HepG2 (cell line): Measurements from ENCODE around the gene SLC41A1. TPM values are rescaled to one million over a fixed set of nuclear protein-coding genes. Genes with fewer than 3 reads are reported as not detected.

Experiments used
- ATAC-seq: fragments of 200-7000 bp; cut with Tn5 transposase; 3 replicates; pipeline ENCODE4 v1.9.1; 2020; ENCODE audit warnings: mild to moderate bottlenecking, moderate library complexity
- BruUV-seq: library from RNA; stranded (reverse); fragments of 400-500 nt; replicated peaks from 2 replicates; lab custom pipeline; 2021; lab: Mats Ljungman, UMichigan
- CTCF ChIA-PET: fragments of 300-600 bp; formaldehyde crosslinking; extraction: SDS; loops from one replicate; lab custom pipeline; 2021; ENCODE audit warnings: low total read pairs, inconsistent platforms, low intra/inter-chr PET ratio; lab: Yijun Ruan, JAX
- POLR2A ChIA-PET: fragments of 350-600 bp; sonication (Branson Sonifier 250); formaldehyde crosslinking; loops from one replicate; lab custom pipeline; 2020; ENCODE audit warnings: antibody characterized with exemption, inconsistent platforms; lab: Yijun Ruan, JAX
- DNase-seq: peaks from one replicate; pipeline ENCODE4 v3.0.0-alpha.2; 2015; ENCODE audit warnings: low spot score
- FAIRE-seq: peaks from 3 replicates; lab custom pipeline; 2011; peaks lifted over from hg19 to GRCh38; lab: Jason Lieb, UNC
- H2AFZ ChIP-seq: one replicate; pipeline ENCODE4 v1.6.1; 2011; ENCODE audit warnings: low read length, inconsistent platforms
- H3K27ac ChIP-seq: fragments of 300-600 bp; 3 replicates; pipeline ENCODE4 v1.8.0; 2011; ENCODE audit warnings: mixed run types, mild to moderate bottlenecking, mixed read lengths, low read length, inconsistent platforms; ENCODE audit not compliant: insufficient read depth; ENCODE audit errors: extremely low read length
- H3K27me3 ChIP-seq, 2 experiments: fragments of 200-600 bp in 1 of 2; 2 replicates in 1 of 2; 3 replicates in 1 of 2; pipeline versions ENCODE4 v1.6.0 to v1.8.0; 2011; ENCODE audit warnings: low read length in 2 of 2, mild to moderate bottlenecking in 2 of 2, moderate library complexity in 2 of 2, inconsistent platforms in 1 of 2; ENCODE audit not compliant: insufficient read depth in 2 of 2, control insufficient read depth in 1 of 2
- H3K36me3 ChIP-seq, 2 experiments: fragments of 200-600 bp in 1 of 2; replicated peaks in 1 of 2; 2 replicates in 1 of 2; 3 replicates in 1 of 2; pipeline versions ENCODE4 v1.5.1 to v1.8.0; 2011; ENCODE audit warnings: low read length in 2 of 2, inconsistent platforms in 1 of 2; ENCODE audit not compliant: insufficient read depth in 2 of 2, control insufficient read depth in 1 of 2
- H3K4me1 ChIP-seq: 2 replicates; pipeline ENCODE4 v1.5.1; 2012; ENCODE audit warnings: low read length, inconsistent platforms; ENCODE audit not compliant: insufficient read depth
- H3K4me2 ChIP-seq: 2 replicates; pipeline ENCODE4 v1.6.0; 2011; ENCODE audit warnings: low read depth, low read length, inconsistent platforms
- H3K4me3 ChIP-seq, 3 experiments: fragments of 200-600 bp in 1 of 3; sonication (generic), shearing (Covaris generic) in 1 of 3; replicated peaks in 1 of 3; 2 replicates each; pipeline ENCODE4 v1.5.1; 2011 to 2016; ENCODE audit warnings: low read length in 3 of 3, inconsistent platforms in 2 of 3, low read depth in 2 of 3, mild to moderate bottlenecking in 2 of 3, control low read depth in 1 of 3, mixed read lengths in 1 of 3; ENCODE audit not compliant: insufficient read depth in 1 of 3
- H3K79me2 ChIP-seq: one replicate; pipeline ENCODE4 v1.6.1; 2011; ENCODE audit warnings: low read length, inconsistent platforms; ENCODE audit not compliant: insufficient read depth
- H3K9ac ChIP-seq: 2 replicates; pipeline ENCODE4 v1.6.0; 2011; ENCODE audit warnings: mild to moderate bottlenecking, low read depth, low read length, inconsistent platforms; ENCODE audit not compliant: insufficient read depth
- H3K9me3 ChIP-seq: 2 replicates; pipeline ENCODE4 v1.5.1; 2012; ENCODE audit warnings: mild to moderate bottlenecking, low read length
- H4K20me1 ChIP-seq: 2 replicates; pipeline ENCODE4 v1.6.0; 2011; ENCODE audit warnings: inconsistent platforms, mild to moderate bottlenecking, low read length, moderate library complexity; ENCODE audit not compliant: insufficient read depth
- HES4 ChIP-seq: sonication (generic); formaldehyde crosslinking; IDR thresholded peaks from 2 replicates; pipeline ENCODE4 v1.9.0; 2021; ENCODE audit warnings: mild to moderate bottlenecking, missing genetic modification reagents, borderline replicate concordance
- HNRNPUL1 ChIP-seq: fragments of 200-400 bp; formaldehyde crosslinking; IDR thresholded peaks from 2 replicates; pipeline ENCODE4 v1.6.1; 2017; ENCODE audit warnings: low read depth, mild to moderate bottlenecking, low read length, moderate library complexity
- IKZF1 ChIP-seq: fragments of 450-650 bp; IDR thresholded peaks from 2 replicates; pipeline ENCODE4 v1.7.1; 2016
- KDM3A ChIP-seq: IDR thresholded peaks from 2 replicates; pipeline ENCODE4 v1.6.1; 2018; ENCODE audit warnings: low read depth, missing compliant biosample characterization
- KLF16 ChIP-seq, 2 experiments: sonication (generic) in 1 of 2; formaldehyde crosslinking in 1 of 2; IDR thresholded peaks; 2 replicates each; pipeline versions ENCODE4 v1.6.1 to v1.8.0; 2016 to 2023; ENCODE audit warnings: missing genetic modification reagents in 2 of 2, missing compliant biosample characterization in 1 of 2
- MAF1 ChIP-seq: sonication (generic); formaldehyde crosslinking; IDR thresholded peaks from 2 replicates; pipeline ENCODE4 v1.5.0; 2020; ENCODE audit warnings: missing genetic modification reagents, borderline replicate concordance
- NFRKB ChIP-seq: fragments of 450-650 bp; IDR thresholded peaks from 2 replicates; pipeline ENCODE4 v1.6.1; 2017
- SALL1 ChIP-seq: sonication (generic); formaldehyde crosslinking; IDR thresholded peaks from 2 replicates; pipeline ENCODE4 v1.8.0; 2022; ENCODE audit warnings: mild to moderate bottlenecking, missing genetic modification reagents
- TBX2 ChIP-seq: sonication (generic); formaldehyde crosslinking; IDR thresholded peaks from 2 replicates; pipeline ENCODE4 v1.5.0; 2020; ENCODE audit warnings: missing genetic modification reagents, mild to moderate bottlenecking, borderline replicate concordance
- XBP1 ChIP-seq: sonication (generic); formaldehyde crosslinking; IDR thresholded peaks from 2 replicates; pipeline ENCODE4 v1.5.0; 2020; ENCODE audit warnings: missing genetic modification reagents
- ZNF136 ChIP-seq: sonication (generic); formaldehyde crosslinking; IDR thresholded peaks from 2 replicates; pipeline ENCODE4 v1.8.1; 2022; ENCODE audit warnings: low read depth, mild to moderate bottlenecking, moderate library complexity, missing genetic modification reagents
- ZNF547 ChIP-seq: sonication (generic); formaldehyde crosslinking; IDR thresholded peaks from 2 replicates; pipeline ENCODE4 v1.5.1; 2020; ENCODE audit warnings: mild to moderate bottlenecking, missing genetic modification reagents
- ZNF549 ChIP-seq: sonication (generic); formaldehyde crosslinking; IDR thresholded peaks from 2 replicates; pipeline ENCODE4 v1.5.0; 2020; ENCODE audit warnings: missing genetic modification reagents
- ZNF563 ChIP-seq: sonication (generic); formaldehyde crosslinking; IDR thresholded peaks from 2 replicates; pipeline ENCODE4 v1.8.0; 2022; ENCODE audit warnings: mild to moderate bottlenecking, moderate library complexity, missing genetic modification reagents
- ZNF564 ChIP-seq: sonication (generic); formaldehyde crosslinking; IDR thresholded peaks from 2 replicates; pipeline ENCODE4 v1.8.1; 2023; ENCODE audit warnings: mild to moderate bottlenecking, missing genetic modification reagents
- ZNF792 ChIP-seq: IDR thresholded peaks from 2 replicates; pipeline ENCODE4 v1.6.1; 2016
- WGBS: methylation state at CpG from one replicate; pipeline ENCODE4 v1.1.6; 2017; ENCODE audit warnings: low lambda C conversion rate; 5-methylcytosine and 5-hydroxymethylcytosine counted together
- in situ Hi-C: cut with HindIII; loops from 2 replicates; pipeline ENCODE4 v1.10.0; 2017; ENCODE audit warnings: low pct_unique_long_range_greater_than_20kb; ENCODE audit not compliant: extremely low pct_ligation_motif_present
- intact Hi-C: fragments of 100-400 bp; cut with micrococcal nuclease; formaldehyde crosslinking; loops from one replicate; pipeline ENCODE4 v1.10.0; 2022; ENCODE audit not compliant: unreplicated experiment
- polyA plus RNA-seq, 8 experiments: library from polyadenylated mRNA; depleted of rRNA in 3 of 8; stranded (reverse) in 7 of 8; unstranded in 1 of 8; fragments of >200 nt; fragmentation: Illumina TruSeq in 4 of 8; extraction: Trizol in 4 of 8; gene quantifications; 2 replicates each; pipeline versions ENCODE4 v1.2.1 to v1.2.3, GENCODE V29; 2011 to 2016; ENCODE audit warnings: low read depth in 4 of 8, missing spikeins in 1 of 8, mixed read lengths in 1 of 8; ENCODE audit not compliant: insufficient read depth in 1 of 8
- total RNA-seq, 5 experiments: library from RNA; depleted of rRNA; stranded (reverse); fragments of >200 nt; fragmentation: Illumina TruSeq; extraction: Trizol; gene quantifications; 2 replicates each; pipeline ENCODE4 v1.2.3, GENCODE V29; 2016; ENCODE audit warnings: low read depth in 1 of 5
- TF ChIP-seq, protein P1 (sequence below): sonication (generic); formaldehyde crosslinking; IDR thresholded peaks from 2 replicates; pipeline ENCODE4 v1.4.0; 2020; ENCODE audit warnings: missing genetic modification reagents, borderline replicate concordance
- TF ChIP-seq, protein P2 (sequence below): sonication (generic); formaldehyde crosslinking; IDR thresholded peaks from 2 replicates; pipeline ENCODE4 v1.4.0; 2020; ENCODE audit warnings: mild to moderate bottlenecking, missing genetic modification reagents

SLC41A1 gene
- total and polyA plus RNA-seq, 2 of the 13 experiments (the other 11 are each of a cell fraction or from before 2014, with no cell fraction given), result 2.2 to 4.6 TPM

DNA sequence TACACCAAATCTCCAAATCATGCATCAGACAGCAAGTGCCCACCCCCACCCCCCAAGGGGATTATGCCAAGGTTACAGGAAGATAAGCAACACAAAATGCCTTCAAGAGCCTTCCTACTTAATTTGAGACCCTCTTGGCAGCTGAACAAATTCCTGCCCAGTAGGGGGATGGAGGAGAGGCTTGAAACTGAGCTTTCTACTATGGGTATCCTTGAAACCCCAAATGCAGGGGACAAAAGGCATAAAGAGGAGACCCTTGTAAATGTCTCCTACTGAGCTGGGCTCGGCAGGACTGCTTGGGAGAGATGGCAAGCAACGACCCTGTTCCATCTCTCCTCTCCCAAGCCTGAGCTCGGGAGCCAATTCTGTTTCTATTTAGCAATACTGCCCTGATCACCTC lies 3.5 kb downstream of the SLC41A1 start (continued):
- TF ChIP-seq, protein P1, sequence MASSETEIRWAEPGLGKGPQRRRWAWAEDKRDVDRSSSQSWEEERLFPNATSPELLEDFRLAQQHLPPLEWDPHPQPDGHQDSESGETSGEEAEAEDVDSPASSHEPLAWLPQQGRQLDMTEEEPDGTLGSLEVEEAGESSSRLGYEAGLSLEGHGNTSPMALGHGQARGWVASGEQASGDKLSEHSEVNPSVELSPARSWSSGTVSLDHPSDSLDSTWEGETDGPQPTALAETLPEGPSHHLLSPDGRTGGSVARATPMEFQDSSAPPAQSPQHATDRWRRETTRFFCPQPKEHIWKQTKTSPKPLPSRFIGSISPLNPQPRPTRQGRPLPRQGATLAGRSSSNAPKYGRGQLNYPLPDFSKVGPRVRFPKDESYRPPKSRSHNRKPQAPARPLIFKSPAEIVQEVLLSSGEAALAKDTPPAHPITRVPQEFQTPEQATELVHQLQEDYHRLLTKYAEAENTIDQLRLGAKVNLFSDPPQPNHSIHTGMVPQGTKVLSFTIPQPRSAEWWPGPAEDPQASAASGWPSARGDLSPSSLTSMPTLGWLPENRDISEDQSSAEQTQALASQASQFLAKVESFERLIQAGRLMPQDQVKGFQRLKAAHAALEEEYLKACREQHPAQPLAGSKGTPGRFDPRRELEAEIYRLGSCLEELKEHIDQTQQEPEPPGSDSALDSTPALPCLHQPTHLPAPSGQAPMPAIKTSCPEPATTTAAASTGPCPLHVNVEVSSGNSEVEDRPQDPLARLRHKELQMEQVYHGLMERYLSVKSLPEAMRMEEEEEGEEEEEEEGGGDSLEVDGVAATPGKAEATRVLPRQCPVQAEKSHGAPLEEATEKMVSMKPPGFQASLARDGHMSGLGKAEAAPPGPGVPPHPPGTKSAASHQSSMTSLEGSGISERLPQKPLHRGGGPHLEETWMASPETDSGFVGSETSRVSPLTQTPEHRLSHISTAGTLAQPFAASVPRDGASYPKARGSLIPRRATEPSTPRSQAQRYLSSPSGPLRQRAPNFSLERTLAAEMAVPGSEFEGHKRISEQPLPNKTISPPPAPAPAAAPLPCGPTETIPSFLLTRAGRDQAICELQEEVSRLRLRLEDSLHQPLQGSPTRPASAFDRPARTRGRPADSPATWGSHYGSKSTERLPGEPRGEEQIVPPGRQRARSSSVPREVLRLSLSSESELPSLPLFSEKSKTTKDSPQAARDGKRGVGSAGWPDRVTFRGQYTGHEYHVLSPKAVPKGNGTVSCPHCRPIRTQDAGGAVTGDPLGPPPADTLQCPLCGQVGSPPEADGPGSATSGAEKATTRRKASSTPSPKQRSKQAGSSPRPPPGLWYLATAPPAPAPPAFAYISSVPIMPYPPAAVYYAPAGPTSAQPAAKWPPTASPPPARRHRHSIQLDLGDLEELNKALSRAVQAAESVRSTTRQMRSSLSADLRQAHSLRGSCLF (CRISPR knock-in tag), result no peak
- TF ChIP-seq ZNF563 (no peak), IKZF1 (no peak), ZNF564 (CRISPR knock-in tag) (no peak), ZNF549 (CRISPR knock-in tag) (no peak), ZNF136 (CRISPR knock-in tag) (no peak)

GRCh38 chr1:205805082-205805711 lies 7.8 kb downstream of the SLC41A1 start:
- H3K27ac ChIP-seq, result no peak overlapping the region
- POLR2A ChIA-PET, result no interaction called here
- H3K9ac ChIP-seq, result no peak overlapping the region
- no peaks in the 10 kb centered on the region for H4K20me1 ChIP-seq
- no peaks in the 10 kb centered on the region for H3K36me3 ChIP-seq
- TF ChIP-seq NFRKB, result no peak
- TF ChIP-seq XBP1 (CRISPR knock-in tag), result no peak
- TF ChIP-seq ZNF547 (CRISPR knock-in tag), result no peak
- no peak for TF ChIP-seq KLF16 (CRISPR knock-in tag; IDR thresholded peaks at IDR 0.05)
- no peak for TF ChIP-seq MAF1 (CRISPR knock-in tag)
- no peak for TF ChIP-seq KDM3A
- TF ChIP-seq HES4, result no peak
- no peak for TF ChIP-seq HNRNPUL1
- TF ChIP-seq, protein P2, sequence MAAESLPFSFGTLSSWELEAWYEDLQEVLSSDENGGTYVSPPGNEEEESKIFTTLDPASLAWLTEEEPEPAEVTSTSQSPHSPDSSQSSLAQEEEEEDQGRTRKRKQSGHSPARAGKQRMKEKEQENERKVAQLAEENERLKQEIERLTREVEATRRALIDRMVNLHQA, result no peak
- no peak for TF ChIP-seq ZNF792 (CRISPR knock-in tag)
- no peak for TF ChIP-seq TBX2 (CRISPR knock-in tag)
- TF ChIP-seq SALL1 (CRISPR knock-in tag), result no peak
- TF ChIP-seq, all 625 proteins: peak for 0
- no TSS peak for BruUV-seq
- H3K4me3 ChIP-seq, result no peak overlapping the region
- H3K27me3 ChIP-seq, result peaks cover 0 to 4% of the 10 kb centered on the region in 2 experiments; a peak in 2 of 5 replicates
- H3K4me2 ChIP-seq, result no peak overlapping the region
- peaks cover 7% of the 10 kb centered on the region for H3K4me1 ChIP-seq
- 67% methylated on average over 3 of the region's 5 CpGs for WGBS
- intact Hi-C loops (loop anchor here (10.0 kb wide), 1 partner anchor 60 kb away; no protein-coding TSS in a partner anchor), in situ Hi-C loops (no loop called here)
- FAIRE-seq (no peak), DNase-seq (no peak), ATAC-seq (no peak)
- CTCF ChIA-PET, result no interaction called here
- no peaks in the 10 kb centered on the region for H3K9me3 ChIP-seq
- no peak overlapping the region for H2AFZ ChIP-seq
- no peaks in the 10 kb centered on the region for H3K79me2 ChIP-seq
